OCI-LY1 (cell line): Measurements from ENCODE around the gene TMEM51.

Source experiments
- H2AFZ ChIP-seq: fragments of 200-600 bp; sonication (generic), shearing (Covaris generic); 2 replicates; pipeline ENCODE4 v1.6.0; 2014; ENCODE audit warnings: antibody characterized with exemption, mild to moderate bottlenecking, low read length
- H3F3A ChIP-seq: fragments of 200-600 bp; sonication (generic), shearing (Covaris generic); 2 replicates; pipeline ENCODE4 v1.6.0; 2014; ENCODE audit warnings: mild to moderate bottlenecking, antibody characterized with exemption, low read length, moderate library complexity; ENCODE audit not compliant: insufficient read depth
- H3K27ac ChIP-seq: fragments of 200-600 bp; sonication (generic); 2 replicates; pipeline ENCODE4 v1.5.1; 2014; ENCODE audit warnings: low read length, mixed run types, mild to moderate bottlenecking, low read depth; ENCODE audit not compliant: poor library complexity, severe bottlenecking
- H3K27me3 ChIP-seq: fragments of 200-600 bp; sonication (generic); 2 replicates; pipeline ENCODE4 v1.6.0; 2014; ENCODE audit warnings: antibody characterized with exemption, mild to moderate bottlenecking, low read length, moderate library complexity; ENCODE audit not compliant: insufficient read depth
- H3K36me3 ChIP-seq: fragments of 200-600 bp; sonication (generic); 2 replicates; pipeline ENCODE4 v1.6.1; 2014; ENCODE audit warnings: mild to moderate bottlenecking, antibody characterized with exemption, low read length, moderate library complexity, mixed read lengths; ENCODE audit not compliant: insufficient read depth
- H3K4me1 ChIP-seq: fragments of 200-600 bp; sonication (generic); 2 replicates; pipeline ENCODE4 v1.5.1; 2014; ENCODE audit warnings: mild to moderate bottlenecking, low read length, moderate library complexity; ENCODE audit not compliant: insufficient read depth, severe bottlenecking
- H3K4me2 ChIP-seq: fragments of 200-600 bp; sonication (generic), shearing (Covaris generic); 2 replicates; pipeline ENCODE4 v1.6.1; 2014; ENCODE audit warnings: low read length
- H3K4me3 ChIP-seq: fragments of 200-600 bp; sonication (generic); 2 replicates; pipeline ENCODE4 v1.5.1; 2014; ENCODE audit warnings: low read length, low read depth, mild to moderate bottlenecking, mixed read lengths; ENCODE audit not compliant: poor library complexity, severe bottlenecking
- H3K79me2 ChIP-seq: fragments of 200-600 bp; shearing (Covaris generic); 2 replicates; pipeline ENCODE4 v1.6.1; 2016; ENCODE audit warnings: mixed run types, low read length, mixed read lengths; ENCODE audit not compliant: insufficient read depth
- H3K9ac ChIP-seq: fragments of 200-600 bp; sonication (generic), shearing (Covaris generic); 2 replicates; pipeline ENCODE4 v1.6.1; 2014; ENCODE audit warnings: mild to moderate bottlenecking, low read length, mixed read lengths
- H3K9me2 ChIP-seq: fragments of 200-600 bp; sonication (generic), shearing (Covaris generic); 2 replicates; pipeline ENCODE4 v1.6.1; 2014; ENCODE audit warnings: low read depth, mild to moderate bottlenecking, low read length, mixed read lengths
- H3K9me3 ChIP-seq: fragments of 200-600 bp; shearing (Covaris generic); 2 replicates; pipeline ENCODE4 v1.6.1; 2014; ENCODE audit warnings: low read length, mixed read lengths
- H4K20me1 ChIP-seq: fragments of 200-600 bp; sonication (generic), shearing (Covaris generic); 2 replicates; pipeline ENCODE4 v1.6.0; 2016; ENCODE audit warnings: mild to moderate bottlenecking, low read length; ENCODE audit not compliant: insufficient read depth
- EZH2 ChIP-seq: fragments of 200-600 bp; sonication (generic), shearing (Covaris generic); IDR thresholded peaks from 2 replicates; pipeline ENCODE4 v1.8.0; 2017; ENCODE audit warnings: borderline replicate concordance, mixed run types, mild to moderate bottlenecking, antibody characterized with exemption, low read length, moderate library complexity, mixed read lengths
- TF ChIP-seq, protein P1 (sequence below): fragments of 200-600 bp; sonication (generic), shearing (Covaris generic); IDR thresholded peaks from 2 replicates; pipeline ENCODE4 v1.5.1; 2017; ENCODE audit warnings: mild to moderate bottlenecking, antibody characterized with exemption, low read length, moderate library complexity, mixed read lengths

The TMEM51 gene

DNA sequence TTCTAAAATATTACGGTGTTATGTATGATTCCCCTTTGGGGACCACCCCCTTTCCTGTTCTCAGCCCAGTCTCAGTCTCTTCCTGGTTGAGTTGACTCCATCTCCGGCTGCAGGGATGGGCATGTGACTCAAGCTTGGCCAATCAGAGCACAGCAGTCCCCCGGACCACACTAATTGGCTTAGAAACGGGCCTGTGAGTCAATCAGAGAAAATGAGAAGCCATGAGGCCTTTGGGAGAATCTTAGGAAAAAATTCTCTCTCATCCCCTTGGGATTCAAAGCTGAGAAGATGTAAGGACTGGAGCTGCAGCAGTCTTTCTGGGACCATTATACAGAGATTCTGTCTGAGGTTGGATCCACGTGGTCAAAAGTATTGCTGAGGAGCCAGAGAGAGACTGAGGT is 82.8 kb downstream of the TMEM51 start:
- TF ChIP-seq EZH2 = no peak
- TF ChIP-seq, protein P1, sequence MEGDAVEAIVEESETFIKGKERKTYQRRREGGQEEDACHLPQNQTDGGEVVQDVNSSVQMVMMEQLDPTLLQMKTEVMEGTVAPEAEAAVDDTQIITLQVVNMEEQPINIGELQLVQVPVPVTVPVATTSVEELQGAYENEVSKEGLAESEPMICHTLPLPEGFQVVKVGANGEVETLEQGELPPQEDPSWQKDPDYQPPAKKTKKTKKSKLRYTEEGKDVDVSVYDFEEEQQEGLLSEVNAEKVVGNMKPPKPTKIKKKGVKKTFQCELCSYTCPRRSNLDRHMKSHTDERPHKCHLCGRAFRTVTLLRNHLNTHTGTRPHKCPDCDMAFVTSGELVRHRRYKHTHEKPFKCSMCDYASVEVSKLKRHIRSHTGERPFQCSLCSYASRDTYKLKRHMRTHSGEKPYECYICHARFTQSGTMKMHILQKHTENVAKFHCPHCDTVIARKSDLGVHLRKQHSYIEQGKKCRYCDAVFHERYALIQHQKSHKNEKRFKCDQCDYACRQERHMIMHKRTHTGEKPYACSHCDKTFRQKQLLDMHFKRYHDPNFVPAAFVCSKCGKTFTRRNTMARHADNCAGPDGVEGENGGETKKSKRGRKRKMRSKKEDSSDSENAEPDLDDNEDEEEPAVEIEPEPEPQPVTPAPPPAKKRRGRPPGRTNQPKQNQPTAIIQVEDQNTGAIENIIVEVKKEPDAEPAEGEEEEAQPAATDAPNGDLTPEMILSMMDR = no peak
- Histone ChIP-seq H3K4me3 (no peak overlapping the region), H3K9ac (no peak overlapping the region), H3K9me3 (no peaks in the 10 kb centered on the region), H3K9me2 (no peaks in the 10 kb centered on the region), H3K27ac (no peak overlapping the region), H3K4me2 (no peak overlapping the region; the same call in 1 of the 2 replicates), H3K4me1 (no peaks in the 10 kb centered on the region), H3K79me2 (no peaks in the 10 kb centered on the region), H2AFZ (no peak overlapping the region), H4K20me1 (no peaks in the 10 kb centered on the region), H3K36me3 (no peaks in the 10 kb centered on the region), H3F3A (no peaks in the 10 kb centered on the region), H3K27me3 (0 out of 2 replicates have a peak, but pooled peaks cover 4% of the 10 kb centered on the region)

DNA sequence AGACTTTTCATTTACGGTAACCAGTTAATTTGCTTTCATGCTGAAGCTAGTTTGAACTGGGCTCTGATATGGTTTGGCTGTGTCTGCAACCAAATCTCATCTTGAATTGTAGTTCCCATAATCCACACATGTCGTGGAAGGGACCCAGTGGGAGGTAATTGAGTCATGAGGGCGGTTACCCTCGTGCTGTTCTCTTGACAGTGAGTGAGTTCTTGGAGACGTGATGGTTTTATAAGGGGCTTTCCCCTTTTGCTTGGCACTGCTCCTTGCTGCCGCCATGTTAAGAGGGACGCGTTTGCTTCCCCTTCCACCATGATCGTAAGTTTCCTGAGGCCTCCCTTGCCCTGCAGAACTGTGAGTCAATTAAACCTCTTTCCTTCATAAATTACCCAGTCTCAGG is 83.2 kb downstream of the TMEM51 start:
- Histone ChIP-seq H3K27me3 (0 out of 2 replicates have a peak, but pooled peaks cover 4% of the 10 kb centered on the region), H3K36me3 (no peaks in the 10 kb centered on the region), H3K4me3 (no peak overlapping the region), H3K27ac (no peak overlapping the region), H3K4me2 (no peak overlapping the region), H3K79me2 (no peaks in the 10 kb centered on the region), H3K9me3 (no peaks in the 10 kb centered on the region), H2AFZ (no peak overlapping the region), H4K20me1 (no peaks in the 10 kb centered on the region), H3K9ac (no peak overlapping the region), H3F3A (no peaks in the 10 kb centered on the region), H3K4me1 (no peaks in the 10 kb centered on the region), H3K9me2 (no peaks in the 10 kb centered on the region)
- TF ChIP-seq, protein P1 = no peak
- no peak for TF ChIP-seq EZH2

DNA sequence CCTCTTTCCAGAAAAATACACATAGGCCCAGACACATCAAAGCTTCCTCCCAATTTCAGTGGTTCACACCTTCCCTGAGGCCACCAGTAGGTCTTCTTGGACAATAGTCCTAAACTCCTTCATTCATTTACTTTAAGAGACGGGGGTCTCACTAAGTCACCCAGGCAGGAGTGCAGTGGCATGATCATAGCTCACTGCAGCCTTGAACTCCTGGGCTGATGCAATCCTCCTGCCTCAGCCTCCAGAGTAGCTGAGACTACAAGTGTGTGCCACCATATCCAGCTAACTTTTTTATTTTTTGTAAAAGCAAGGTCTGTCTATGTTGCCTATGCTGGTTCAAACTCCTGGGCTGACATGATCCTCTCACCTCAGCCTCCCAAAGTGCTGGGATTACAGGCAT is 85.2 kb downstream of the TMEM51 start:
- no peak overlapping the region for H3K4me3 ChIP-seq
- no peak overlapping the region for H2AFZ ChIP-seq
- TF ChIP-seq EZH2 = no peak
- TF ChIP-seq, protein P1 = no peak
- H3K9ac ChIP-seq = no peak overlapping the region
- no peaks in the 10 kb centered on the region for H3K9me3 ChIP-seq
- no peaks in the 10 kb centered on the region for H3K36me3 ChIP-seq
- H3F3A ChIP-seq = no peaks in the 10 kb centered on the region
- H3K4me2 ChIP-seq = no peak overlapping the region
- H3K27me3 ChIP-seq = 0 out of 2 replicates have a peak, but pooled peaks cover 4% of the 10 kb centered on the region
- no peaks in the 10 kb centered on the region for H3K9me2 ChIP-seq
- no peaks in the 10 kb centered on the region for H3K4me1 ChIP-seq
- no peak overlapping the region for H3K27ac ChIP-seq
- no peaks in the 10 kb centered on the region for H4K20me1 ChIP-seq
- no peaks in the 10 kb centered on the region for H3K79me2 ChIP-seq
